Tongue (tissue), 2 donors: Measurements from ENCODE around the gene CTDSPL. TPM values are rescaled to one million over a fixed set of nuclear protein-coding genes. Genes with fewer than 3 reads are reported as not detected.
A peak's percentile ranks its signal among the peaks of the same experiment; 100 is the strongest.

Experiments used
- DNase-seq: peaks from one replicate; pipeline ENCODE4 v3.0.0-alpha.2; 2015
- total RNA-seq: library from RNA; depleted of rRNA; stranded (reverse); fragments of >200 nt; gene quantifications from one replicate; pipeline ENCODE4 v1.2.3, GENCODE V29; 2014

Gene CTDSPL
- total RNA-seq, 1 donor from 2014 or later = 29.4 TPM

- no peak for DNase-seq
Measured at GRCh38 chr3:37916685-37917084, 55.0 kb downstream of the CTDSPL start.

- DNase-seq = no peak
Measured at GRCh38 chr3:37918627-37919026, 56.9 kb downstream of the CTDSPL start.

GRCh38 chr3:37920156-37920699 is 58.5 kb downstream of the CTDSPL start:
- DNase-seq = no peak

- no peak for DNase-seq
Measured at GRCh38 chr3:37921025-37921424, 59.3 kb downstream of the CTDSPL start.

GRCh38 chr3:37922721-37923568 is 61.3 kb downstream of the CTDSPL start:
- DNase-seq = no peak

- no peak for DNase-seq
Measured at GRCh38 chr3:37923569-37924040, 61.9 kb downstream of the CTDSPL start.

- no peak for DNase-seq
Measured at GRCh38 chr3:37924453-37924852, 62.8 kb downstream of the CTDSPL start.

GRCh38 chr3:37925157-37925556 is 63.5 kb downstream of the CTDSPL start:
- no peak for DNase-seq

GRCh38 chr3:37926611-37927010 is 64.9 kb downstream of the CTDSPL start:
- no peak for DNase-seq

GRCh38 chr3:37930495-37930894 is 68.8 kb downstream of the CTDSPL start:
- no peak for DNase-seq

- no peak for DNase-seq
Measured at GRCh38 chr3:37932505-37932904, 70.8 kb downstream of the CTDSPL start.

GRCh38 chr3:37934631-37935289 is 73.1 kb downstream of the CTDSPL start:
- no peak for DNase-seq

GRCh38 chr3:37935290-37935668 is 73.6 kb downstream of the CTDSPL start:
- DNase-seq = no peak

- peak; percentile 67 for DNase-seq
Measured at GRCh38 chr3:37935756-37936666, 74.3 kb downstream of the CTDSPL start.

GRCh38 chr3:37937156-37937555 is 75.5 kb downstream of the CTDSPL start:
- DNase-seq = no peak

GRCh38 chr3:37938011-37938410 is 76.3 kb downstream of the CTDSPL start:
- no peak for DNase-seq

GRCh38 chr3:37940242-37940908 is 78.7 kb downstream of the CTDSPL start:
- DNase-seq = no peak

- no peak for DNase-seq
Measured at GRCh38 chr3:37941608-37942508, 80.2 kb downstream of the CTDSPL start.

- no peak for DNase-seq
Measured at GRCh38 chr3:37942646-37943045, 81.0 kb downstream of the CTDSPL start.

- no peak for DNase-seq
Measured at GRCh38 chr3:37943126-37943525, 81.4 kb downstream of the CTDSPL start.
